ENCODE results near the gene PLEKHB2. TPM values are rescaled to one million over a fixed set of nuclear protein-coding genes. Genes with fewer than 3 reads are reported as not detected.
A peak's percentile ranks its signal among the peaks of the same experiment; 100 is the strongest.

PLEKHB2 gene
- total RNA-seq, 2 experiments from 2014 or later, result 66.9 to 71.7 TPM

DNA sequence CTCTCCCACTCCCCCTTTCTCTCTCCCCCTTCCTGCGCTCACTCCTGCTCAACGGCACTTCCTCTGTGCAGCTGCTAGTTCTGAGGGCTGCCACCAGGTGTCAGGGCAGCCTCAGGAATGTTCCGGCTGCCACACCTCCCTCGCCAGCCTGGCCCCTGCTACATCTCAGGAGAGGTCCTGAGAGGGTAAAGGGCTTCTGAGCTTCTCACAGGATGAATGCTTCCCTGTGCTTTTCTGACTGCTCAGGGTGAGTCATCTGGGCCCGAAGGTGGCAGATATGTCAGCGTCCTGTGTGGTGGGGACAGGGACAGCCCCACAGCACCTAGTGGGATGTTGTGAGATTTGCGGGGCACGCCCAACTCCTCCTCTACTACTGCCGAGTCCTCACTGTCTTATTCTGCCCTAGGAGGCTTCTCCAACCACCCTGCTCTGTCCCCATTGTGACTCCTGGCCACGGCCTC lies 49.0 kb downstream of the PLEKHB2 start:
- H3K4me3 Mint-ChIP-seq, result no peak overlapping the region
- DNase-seq (peak; percentile 41 to 82 (median 56)), ATAC-seq (ENCODE audit: poor library complexity) (peak; percentile 88)
- no peak overlapping the region for H3K27ac Mint-ChIP-seq
- H3K36me3 ChIP-seq (ENCODE audit: insufficient read depth, low read length), result peaks cover 15% of the 10 kb centered on the region
- no peak overlapping the region for H3K4me3 ChIP-seq (ENCODE audit: low read length)
- peaks cover 20% of the 10 kb centered on the region for H3K4me1 ChIP-seq (ENCODE audit: insufficient read depth, low read length)
- H3K36me3 Mint-ChIP-seq (ENCODE audit: low read depth), result peaks cover 21% of the 10 kb centered on the region
- no peaks in the 10 kb centered on the region for H3K27me3 ChIP-seq (ENCODE audit: control insufficient read depth in 1 of 2, insufficient read depth in 2 of 2, low read length in 2 of 2)
- ChIA-PET POLR2A (interaction anchor here (0.5 to 1.2 kb wide), 2 partner anchors 62 to 157 kb away, joined by 3 to 4 read pairs; no protein-coding TSS in a partner anchor), CTCF (interaction anchor here (0.6 to 1.1 kb wide), 8 partner anchors 21 to 648 kb away, joined by 3 to 7 read pairs (median 3); partner anchors contain the start of genes FAM168B and PLEKHB2)
- no peaks in the 10 kb centered on the region for H3K9me3 Mint-ChIP-seq
- intact Hi-C loops (cut with DNase I, micrococcal nuclease), result loop anchor here (2.0 to 10.0 kb wide), 8 partner anchors 183 to 991 kb away; partner anchors contain the start of gene MZT2A (in 1 of the 2)
- peaks cover 7% of the 10 kb centered on the region for H3K4me1 Mint-ChIP-seq (ENCODE audit: low read depth)
- H3K9me3 ChIP-seq (ENCODE audit: control insufficient read depth in 1 of 2, insufficient read depth in 1 of 2, low read length in 2 of 2), result no peaks in the 10 kb centered on the region
- no peak overlapping the region for H3K27ac ChIP-seq (ENCODE audit: low read depth in 1 of 2, low read length in 2 of 2)
- peak; percentile 76 for TF ChIP-seq CTCF (IDR thresholded peaks at IDR 0.05)
- H3K27me3 Mint-ChIP-seq, result no peaks in the 10 kb centered on the region

- no peak for TF ChIP-seq CTCF (IDR thresholded peaks at IDR 0.05)
- DNase-seq, result peak in 1 of 14 experiments; percentile 25
- H3K9me3 Mint-ChIP-seq, result no peaks in the 10 kb centered on the region
- Histone ChIP-seq H3K4me1 (ENCODE audit: insufficient read depth, low read length) (peaks cover 20% of the 10 kb centered on the region), H3K36me3 (ENCODE audit: insufficient read depth, low read length) (peaks cover 11% of the 10 kb centered on the region), H3K27ac (ENCODE audit: low read depth in 1 of 2, low read length in 2 of 2) (no peak overlapping the region), H3K27me3 (ENCODE audit: control insufficient read depth in 1 of 2, insufficient read depth in 2 of 2, low read length in 2 of 2) (no peaks in the 10 kb centered on the region), H3K9me3 (ENCODE audit: control insufficient read depth in 1 of 2, insufficient read depth in 1 of 2, low read length in 2 of 2) (no peaks in the 10 kb centered on the region), H3K4me3 (ENCODE audit: low read length) (no peak overlapping the region)
- peaks cover 15% of the 10 kb centered on the region for H3K36me3 Mint-ChIP-seq (ENCODE audit: low read depth)
- intact Hi-C loops (cut with DNase I, micrococcal nuclease), result loop anchor here (2.0 to 10.0 kb wide), 8 partner anchors 183 to 990 kb away; partner anchors contain the start of gene MZT2A (in 1 of the 2)
- no peaks in the 10 kb centered on the region for H3K27me3 Mint-ChIP-seq
- ATAC-seq (ENCODE audit: poor library complexity), result no peak
- H3K4me1 Mint-ChIP-seq (ENCODE audit: low read depth), result peaks cover 7% of the 10 kb centered on the region
- ChIA-PET CTCF (interaction anchor here (0.6 to 1.1 kb wide), 3 partner anchors 50 to 259 kb away, joined by 3 to 4 read pairs (median 3); partner anchors contain the start of gene PLEKHB2), POLR2A (no interaction called here)
- no peak overlapping the region for H3K4me3 Mint-ChIP-seq
- H3K27ac Mint-ChIP-seq, result no peak overlapping the region
Measured at GRCh38 chr2:131154647-131155046, 49.5 kb downstream of the PLEKHB2 start.

DNA sequence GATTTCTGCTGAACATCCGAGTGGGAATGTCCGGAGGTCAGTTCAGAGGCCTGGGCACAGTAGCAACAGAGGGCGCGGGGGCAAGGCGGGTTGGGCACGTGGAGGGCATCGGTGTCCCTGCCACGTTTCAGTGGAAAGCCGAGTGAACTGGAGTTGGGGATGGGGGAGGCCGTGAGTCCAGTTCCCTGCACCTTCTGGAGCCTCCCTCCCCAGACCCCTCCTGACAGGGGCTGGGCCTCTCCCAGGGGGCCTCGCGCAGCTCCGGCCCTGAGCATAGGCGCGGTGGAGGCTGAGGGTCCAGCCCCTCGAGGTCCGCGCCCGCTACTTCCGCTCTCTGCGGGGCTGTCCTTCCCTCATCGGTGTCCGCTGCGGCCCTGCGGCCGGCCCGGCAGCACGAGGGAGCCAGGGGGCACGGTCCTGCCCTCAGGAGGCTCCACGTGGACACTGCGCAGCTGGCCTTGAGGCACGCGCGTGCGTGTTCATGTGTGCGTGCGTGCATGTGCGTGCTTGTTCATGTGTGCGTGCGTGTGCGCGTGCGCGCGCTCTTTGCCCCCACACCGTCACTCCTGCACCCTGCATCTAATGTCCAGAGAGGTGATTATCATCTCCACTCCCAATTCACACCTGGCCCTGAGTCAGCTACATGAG lies 50.2 kb downstream of the PLEKHB2 start:
- Histone ChIP-seq H3K27me3 (ENCODE audit: control insufficient read depth in 1 of 2, insufficient read depth in 2 of 2, low read length in 2 of 2) (no peaks in the 10 kb centered on the region), H3K27ac (ENCODE audit: low read depth in 1 of 2, low read length in 2 of 2) (no peak overlapping the region), H3K4me1 (ENCODE audit: insufficient read depth, low read length) (peaks cover 20% of the 10 kb centered on the region), H3K4me3 (ENCODE audit: low read length) (no peak overlapping the region), H3K36me3 (ENCODE audit: insufficient read depth, low read length) (peaks cover 8% of the 10 kb centered on the region), H3K9me3 (ENCODE audit: control insufficient read depth in 1 of 2, insufficient read depth in 1 of 2, low read length in 2 of 2) (no peaks in the 10 kb centered on the region)
- CTCF ChIA-PET, result no interaction called here
- H3K4me1 Mint-ChIP-seq (ENCODE audit: low read depth), result peaks cover 7% of the 10 kb centered on the region
- H3K27ac Mint-ChIP-seq, result no peak overlapping the region
- TF ChIP-seq CTCF (IDR thresholded peaks at IDR 0.05), result no peak
- POLR2A ChIA-PET, result no interaction called here
- no peak for ATAC-seq (ENCODE audit: poor library complexity)
- no peaks in the 10 kb centered on the region for H3K9me3 Mint-ChIP-seq
- no peaks in the 10 kb centered on the region for H3K27me3 Mint-ChIP-seq
- DNase-seq, result peak in 1 of 14 experiments; percentile 23
- peaks cover 10% of the 10 kb centered on the region for H3K36me3 Mint-ChIP-seq (ENCODE audit: low read depth)
- no peak overlapping the region for H3K4me3 Mint-ChIP-seq
- intact Hi-C loops (cut with DNase I, micrococcal nuclease), result loop anchor here in 1 of 2 experiments (2.0 to 10.0 kb wide), 3 partner anchors 339 to 989 kb away; partner anchors contain the start of gene MZT2A
